Activated B cell treated with CpG ODN at 0.5 μM for 24 hours (primary cell): ENCODE measurements around the gene MMP11. TPM values are rescaled to one million over a fixed set of nuclear protein-coding genes. Genes with fewer than 3 reads are reported as not detected.

Experiments used
- ATAC-seq: fragments of 200-7000 bp; cut with Tn5 transposase; one replicate; pipeline ENCODE4 v1.10.0; 2021; ENCODE audit warnings: low read depth, mild to moderate bottlenecking, moderate library complexity
- CTCF ChIA-PET: fragments of 350-600 bp; sonication (Branson Sonifier 250); formaldehyde crosslinking; loops from one replicate; lab custom pipeline; 2021; ENCODE audit warnings: antibody characterized with exemption; lab: Charles Lee
- POLR2A ChIA-PET: fragments of 350-600 bp; sonication (Branson Sonifier 250); formaldehyde crosslinking; loops from one replicate; lab custom pipeline; 2021; ENCODE audit warnings: antibody characterized with exemption; lab: Charles Lee
- DNase-seq: peaks from one replicate; pipeline ENCODE4 v3.0.0; 2022
- H3K27ac Mint-ChIP-seq: one replicate; pipeline ENCODE4 v1.8.0; 2020; ENCODE audit warnings: mixed read lengths
- H3K27me3 Mint-ChIP-seq: one replicate; pipeline ENCODE4 v1.8.0; 2021; ENCODE audit warnings: mixed read lengths
- H3K36me3 Mint-ChIP-seq: one replicate; pipeline ENCODE4 v1.8.0; 2021; ENCODE audit warnings: low read depth, mixed read lengths
- H3K4me1 Mint-ChIP-seq: one replicate; pipeline ENCODE4 v1.8.0; 2021; ENCODE audit warnings: mixed read lengths
- H3K4me3 Mint-ChIP-seq: one replicate; pipeline ENCODE4 v1.8.0; 2020; ENCODE audit warnings: mild to moderate bottlenecking, mixed read lengths
- H3K9me3 Mint-ChIP-seq: one replicate; pipeline ENCODE4 v1.8.0; 2020; ENCODE audit warnings: mixed read lengths
- intact Hi-C: fragments of 100-400 bp; cut with micrococcal nuclease; formaldehyde crosslinking; loops from one replicate; pipeline ENCODE4 v1.15.1; 2024
- total RNA-seq: library from RNA; stranded (reverse); gene quantifications from 2 replicates; pipeline ENCODE4 v1.2.3, GENCODE V29; 2022
- TF ChIP-seq, protein P1 (sequence below): fragments of 200-600 bp; IDR thresholded peaks from one replicate; pipeline ENCODE4 v1.8.0; 2022; ENCODE audit warnings: antibody characterized with exemption, mild to moderate bottlenecking

The MMP11 gene
- total RNA-seq, 1 donor from 2014 or later: 3.6 TPM

DNA sequence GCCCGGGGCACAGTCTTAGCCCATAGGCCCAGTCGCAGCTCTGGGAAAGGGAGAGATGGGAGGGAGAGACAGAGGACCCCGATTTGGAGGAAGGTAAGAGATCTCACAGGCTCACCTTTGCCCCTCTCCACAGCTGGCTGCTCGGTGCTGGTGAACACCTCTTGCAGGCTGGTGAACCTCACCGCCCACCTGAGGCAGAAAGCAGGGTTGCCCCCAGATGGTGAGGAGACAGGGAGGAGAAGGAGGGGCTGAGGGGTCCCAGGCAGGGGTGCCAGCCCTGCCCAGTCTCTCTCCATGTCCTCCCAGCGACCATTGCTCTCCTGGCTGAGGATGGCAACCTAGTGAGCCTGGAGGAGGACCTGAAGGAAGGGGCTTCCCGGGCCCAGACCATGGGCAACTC lies 8.7 kb upstream of the MMP11 start:
- ATAC-seq (no peak), DNase-seq (no peak)
- CTCF ChIA-PET: interaction anchor here (2.7 kb wide), 1 partner anchor 86 kb away, joined by 7 read pairs; no protein-coding TSS in a partner anchor
- intact Hi-C loops: loop anchor here (1.0 to 10.0 kb wide), 2 partner anchors 12 to 139 kb away; no protein-coding TSS in a partner anchor
- Mint-ChIP-seq H3K9me3 (no peaks in the 10 kb centered on the region), H3K4me3 (peak overlapping the region; percentile 77), H3K27ac (peak overlapping the region; percentile 70), H3K27me3 (no peaks in the 10 kb centered on the region), H3K36me3 (peaks cover 14% of the 10 kb centered on the region), H3K4me1 (peaks cover 54% of the 10 kb centered on the region)
- POLR2A ChIA-PET: interaction anchor here (2.2 to 11.8 kb wide), 2 partner anchors 11 to 46 kb away, joined by 6 to 229 read pairs; partner anchors contain the start of genes VPREB3 and ZNF70
- TF ChIP-seq, protein P1, sequence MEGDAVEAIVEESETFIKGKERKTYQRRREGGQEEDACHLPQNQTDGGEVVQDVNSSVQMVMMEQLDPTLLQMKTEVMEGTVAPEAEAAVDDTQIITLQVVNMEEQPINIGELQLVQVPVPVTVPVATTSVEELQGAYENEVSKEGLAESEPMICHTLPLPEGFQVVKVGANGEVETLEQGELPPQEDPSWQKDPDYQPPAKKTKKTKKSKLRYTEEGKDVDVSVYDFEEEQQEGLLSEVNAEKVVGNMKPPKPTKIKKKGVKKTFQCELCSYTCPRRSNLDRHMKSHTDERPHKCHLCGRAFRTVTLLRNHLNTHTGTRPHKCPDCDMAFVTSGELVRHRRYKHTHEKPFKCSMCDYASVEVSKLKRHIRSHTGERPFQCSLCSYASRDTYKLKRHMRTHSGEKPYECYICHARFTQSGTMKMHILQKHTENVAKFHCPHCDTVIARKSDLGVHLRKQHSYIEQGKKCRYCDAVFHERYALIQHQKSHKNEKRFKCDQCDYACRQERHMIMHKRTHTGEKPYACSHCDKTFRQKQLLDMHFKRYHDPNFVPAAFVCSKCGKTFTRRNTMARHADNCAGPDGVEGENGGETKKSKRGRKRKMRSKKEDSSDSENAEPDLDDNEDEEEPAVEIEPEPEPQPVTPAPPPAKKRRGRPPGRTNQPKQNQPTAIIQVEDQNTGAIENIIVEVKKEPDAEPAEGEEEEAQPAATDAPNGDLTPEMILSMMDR: no peak

DNA sequence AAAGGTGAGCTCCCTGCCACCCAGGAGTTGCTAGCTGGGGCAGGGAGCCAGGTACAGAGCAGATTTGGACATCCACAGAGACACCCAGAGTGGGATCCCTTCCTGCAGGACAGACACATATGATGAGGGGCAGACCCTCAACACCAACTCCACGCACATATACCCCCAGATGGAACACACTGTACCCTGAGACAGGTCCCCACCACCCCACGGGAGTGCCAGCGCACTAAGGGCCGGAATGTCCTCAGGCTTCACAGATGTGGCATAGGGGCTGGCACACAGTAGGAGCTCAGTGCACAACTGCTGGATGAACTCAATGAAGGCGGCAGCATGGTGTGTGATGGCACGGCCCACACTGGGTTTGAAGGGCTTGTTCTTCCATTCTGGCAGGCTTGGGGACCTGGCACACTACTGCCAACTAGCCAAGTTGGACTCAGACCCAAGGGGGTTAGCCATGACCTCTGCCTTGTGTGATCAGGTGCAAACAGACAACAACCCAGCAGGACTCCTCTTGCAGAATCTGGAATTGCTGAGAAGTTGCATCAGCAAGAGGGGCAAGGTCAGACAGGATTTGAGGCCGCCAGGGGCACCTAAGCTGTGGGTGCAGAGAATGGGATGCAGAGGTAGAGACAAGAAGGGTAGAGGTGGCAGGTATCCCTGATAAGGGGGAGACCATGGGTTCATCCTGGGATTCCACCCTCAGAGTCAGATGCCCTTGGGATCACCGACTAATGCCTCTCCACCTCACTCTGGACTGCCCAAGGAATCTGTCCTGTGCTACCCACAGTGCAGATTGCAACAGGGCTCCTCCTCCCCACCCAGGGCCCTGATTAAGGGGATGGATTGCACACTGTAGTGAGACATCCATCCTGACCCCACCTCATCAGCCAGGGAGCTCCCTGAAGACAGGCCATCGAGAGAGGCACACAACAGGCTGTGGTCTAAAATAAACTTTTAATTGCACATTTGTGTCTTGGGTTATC lies 7.5 kb upstream of the MMP11 start:
- DNase-seq (no peak), ATAC-seq (no peak)
- TF ChIP-seq, protein P1: no peak
- CTCF ChIA-PET: interaction anchor here (0.9 to 2.7 kb wide), 3 partner anchors 10 to 84 kb away, joined by 3 to 7 read pairs (median 5); no protein-coding TSS in a partner anchor
- POLR2A ChIA-PET: interaction anchor here (0.5 to 11.8 kb wide), 5 partner anchors 12 to 624 kb away, joined by 3 to 229 read pairs (median 6); partner anchors contain the start of genes SLC2A11, VPREB3 and ZNF70
- Mint-ChIP-seq H3K9me3 (no peaks in the 10 kb centered on the region), H3K4me1 (peaks cover 65% of the 10 kb centered on the region), H3K27ac (peak overlapping the region; percentile 62), H3K27me3 (no peaks in the 10 kb centered on the region), H3K4me3 (peak overlapping the region; percentile 50), H3K36me3 (peaks cover 14% of the 10 kb centered on the region)
- intact Hi-C loops: loop anchor here (5.0 to 10.0 kb wide), 3 partner anchors 48 to 223 kb away; no protein-coding TSS in a partner anchor

DNA sequence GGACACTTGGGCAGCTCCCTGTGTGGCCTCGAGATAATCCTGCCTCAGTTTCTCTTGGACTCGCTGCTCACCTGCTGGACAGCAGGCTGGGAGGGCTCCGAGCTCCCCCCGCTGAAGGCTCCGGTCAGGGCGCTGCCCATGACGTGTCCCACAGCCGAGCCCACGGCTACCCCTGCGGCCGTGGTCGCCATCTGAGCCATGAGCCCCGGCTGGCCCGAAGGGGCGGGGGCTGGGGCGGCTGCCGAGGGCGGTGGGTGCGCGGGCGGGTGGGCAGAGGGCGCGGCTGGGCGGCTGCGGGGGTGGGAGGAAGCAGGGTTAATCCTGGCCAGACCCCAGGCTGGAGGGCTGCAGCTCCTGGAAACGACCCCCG lies 5.4 kb upstream of the MMP11 start:
- TF ChIP-seq, protein P1: no peak
- POLR2A ChIA-PET: interaction anchor here (0.6 to 11.8 kb wide), 11 partner anchors 14 to 90 kb away, joined by 3 to 229 read pairs (median 3); partner anchors contain the start of genes DERL3, SLC2A11, VPREB3 and ZNF70

DNA sequence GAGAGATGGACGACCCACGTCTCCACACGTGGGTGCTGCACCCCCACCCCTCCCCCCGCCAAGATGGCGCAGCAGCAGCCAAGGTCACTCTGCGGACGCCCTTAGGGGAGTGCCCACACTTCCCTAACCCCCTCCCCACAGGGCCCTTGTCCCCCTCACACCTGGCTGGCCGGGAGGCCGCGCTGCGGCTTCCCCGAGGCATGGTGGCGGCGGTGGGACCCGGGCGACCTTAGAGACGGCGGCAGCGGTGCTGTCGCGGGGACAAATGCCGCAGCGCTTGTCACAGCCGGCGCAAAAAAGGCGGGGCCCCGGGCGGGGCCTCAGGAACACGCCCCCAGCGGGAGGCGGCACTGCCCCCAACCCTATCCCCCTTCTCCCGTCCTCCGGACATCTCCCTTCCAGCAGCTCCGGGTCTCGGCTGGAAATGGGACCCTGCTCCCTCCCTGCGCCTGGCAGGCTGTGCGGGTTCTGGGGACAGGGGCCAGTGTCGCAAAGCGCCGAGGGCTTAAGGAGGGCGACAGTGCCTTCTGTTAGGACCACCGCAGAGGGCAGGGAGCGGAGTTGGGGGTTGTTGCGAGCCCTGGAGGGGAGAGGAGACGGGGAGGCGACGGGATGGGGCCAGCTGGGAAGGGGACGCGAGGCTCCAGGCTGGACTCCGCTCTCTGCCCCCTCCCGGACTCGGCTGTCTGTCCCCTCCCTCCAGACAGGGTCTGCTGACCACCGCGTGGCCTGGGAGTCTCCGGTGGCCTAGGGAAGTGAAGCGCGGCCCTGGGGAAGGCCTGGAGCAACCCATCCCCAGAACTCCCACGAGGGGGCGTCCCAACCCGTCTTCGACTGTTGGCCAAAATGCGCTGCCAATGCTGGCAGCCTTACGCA lies 4.7 kb upstream of the MMP11 start, which contains the start of gene CHCHD10:
TSS of gene CHCHD10 (minus strand) at position 300 of the 876 bp plus-strand sequence. CDS start at position 202, 98 bp downstream.
- H3K27ac Mint-ChIP-seq: peak within 1 kb of the TSS; percentile 73
- intact Hi-C loops: loop anchor here (1.0 to 10.0 kb wide), 6 partner anchors 16 to 226 kb away; partner anchors contain the start of gene MIF
- TF ChIP-seq, protein P1: no peak
- H3K4me3 Mint-ChIP-seq: peak within 1 kb of the TSS; percentile 86
- DNase-seq (peak; percentile 81), ATAC-seq (peak; percentile 66)
- POLR2A ChIA-PET: interaction anchor here (0.8 to 11.8 kb wide), 11 partner anchors 15 to 126 kb away, joined by 3 to 229 read pairs (median 4); partner anchors contain the start of genes DERL3, MIF, SLC2A11 and VPREB3
- no peaks in the 10 kb centered on the region for H3K27me3 Mint-ChIP-seq
- CTCF ChIA-PET: interaction anchor here (0.7 to 4.0 kb wide), 3 partner anchors 82 to 177 kb away, joined by 4 to 31 read pairs (median 4); partner anchors contain the start of gene SLC2A11
- H3K9me3 Mint-ChIP-seq: no peaks in the 10 kb centered on the region
- peaks cover 14% of the 10 kb centered on the region for H3K36me3 Mint-ChIP-seq
- H3K4me1 Mint-ChIP-seq: peaks cover 74% of the 10 kb centered on the region

More for the DNA sequence above, 5.4 kb upstream of the MMP11 start:
- intact Hi-C loops: loop anchor here (5.0 to 10.0 kb wide), 3 partner anchors 50 to 225 kb away; no protein-coding TSS in a partner anchor
- peak overlapping the region; percentile 86 for H3K4me3 Mint-ChIP-seq
- H3K27ac Mint-ChIP-seq: peak overlapping the region; percentile 50
- H3K9me3 Mint-ChIP-seq: no peaks in the 10 kb centered on the region
- CTCF ChIA-PET: interaction anchor here (0.7 to 4.0 kb wide), 3 partner anchors 78 to 176 kb away, joined by 3 to 31 read pairs (median 4); no protein-coding TSS in a partner anchor
- peaks cover 14% of the 10 kb centered on the region for H3K36me3 Mint-ChIP-seq
- no peak for ATAC-seq
- peaks cover 78% of the 10 kb centered on the region for H3K4me1 Mint-ChIP-seq
- H3K27me3 Mint-ChIP-seq: no peaks in the 10 kb centered on the region
- DNase-seq: no peak
